Brain microvascular endothelial cell (primary cell): ENCODE results near the gene EXD1.
"Not testable (repeated sequence)": the region's sequence is repeated elsewhere in the genome, so short reads cannot be mapped to it uniquely, and the experiment has no call there.

Experiments
- DNase-seq: peaks from one replicate; pipeline ENCODE4 v3.0.0-alpha.2; 2020
- H3K27ac ChIP-seq: fragments of 250-450 bp; sonication (Bioruptor Pico); 2 replicates; pipeline ENCODE4 v1.5.1; 2020; ENCODE audit warnings: mild to moderate bottlenecking, moderate library complexity
- H3K27me3 ChIP-seq: fragments of 250-450 bp; sonication (Bioruptor Pico); replicated peaks from 2 replicates; pipeline ENCODE4 v1.5.1; 2020; ENCODE audit warnings: mild to moderate bottlenecking
- H3K36me3 ChIP-seq: fragments of 250-450 bp; sonication (Bioruptor Pico); replicated peaks from 2 replicates; pipeline ENCODE4 v1.5.1; 2020; ENCODE audit warnings: mild to moderate bottlenecking
- H3K4me3 ChIP-seq: 2 replicates; pipeline ENCODE4 v1.5.1; 2011; ENCODE audit warnings: low read depth, mild to moderate bottlenecking, control low read depth, low read length, moderate library complexity
- CTCF ChIP-seq: IDR thresholded peaks from 2 replicates; pipeline ENCODE4 v1.5.1; 2011; ENCODE audit warnings: low read depth, mild to moderate bottlenecking, moderate library complexity, low read length, control low read depth, inconsistent platforms; ENCODE audit errors: missing control alignments
- in situ Hi-C: cut with HindIII; loops from 2 replicates; pipeline ENCODE4 v1.10.0; 2017; ENCODE audit warnings: low sequenced_read_pairs, low pct_ligation_motif_present

EXD1 gene

GRCh38 chr15:41235929-41236328, 5.4 kb upstream of the EXD1 start:
- in situ Hi-C loops, result no loop called here
- no peak for TF ChIP-seq CTCF
- Histone ChIP-seq H3K27ac (no peak overlapping the region), H3K36me3 (no peaks in the 10 kb centered on the region), H3K4me3 (no peak overlapping the region), H3K27me3 (no peaks in the 10 kb centered on the region)
- no peak for DNase-seq

GRCh38 chr15:41235228-41235627, 4.7 kb upstream of the EXD1 start:
- H3K36me3 ChIP-seq, DNase-seq, H3K27ac ChIP-seq, H3K27me3 ChIP-seq, H3K4me3 ChIP-seq, in situ Hi-C loops: not testable (repeated sequence)

- H3K4me3 ChIP-seq, result no peak overlapping the region
- no peaks in the 10 kb centered on the region for H3K27me3 ChIP-seq
- TF ChIP-seq CTCF, result no peak
- DNase-seq, result peak; percentile 53
- H3K27ac ChIP-seq, result no peak overlapping the region
- H3K36me3 ChIP-seq, result no peaks in the 10 kb centered on the region
- in situ Hi-C loops, result no loop called here
Measured at GRCh38 chr15:41233367-41233771, 2.8 kb upstream of the EXD1 start.

GRCh38 chr15:41231422-41232226, 1.1 kb upstream of the EXD1 start:
- H3K4me3 ChIP-seq, result peak overlapping the region; percentile 96
- H3K27me3 ChIP-seq, result no peaks in the 10 kb centered on the region
- in situ Hi-C loops, result no loop called here
- peak overlapping the region; percentile 74 for H3K27ac ChIP-seq
- no peak for DNase-seq
- no peaks in the 10 kb centered on the region for H3K36me3 ChIP-seq
- TF ChIP-seq CTCF, result no peak

GRCh38 chr15:41230345-41230649, 260 bp downstream of the EXD1 start:
- TF ChIP-seq CTCF, result no peak
- DNase-seq, result no peak
- H3K36me3 ChIP-seq, result no peaks in the 10 kb centered on the region
- in situ Hi-C loops, result no loop called here
- H3K27ac ChIP-seq, result no peak overlapping the region
- H3K4me3 ChIP-seq, result peak overlapping the region; percentile 96
- no peaks in the 10 kb centered on the region for H3K27me3 ChIP-seq

- in situ Hi-C loops, result no loop called here
Measured at GRCh38 chr15:41219381-41219780, 11.2 kb downstream of the EXD1 start.

More at GRCh38 chr15:41219381-41219780, 11.2 kb downstream of the EXD1 start:
- Histone ChIP-seq H3K27ac (no peak overlapping the region), H3K27me3 (peaks cover 7% of the 10 kb centered on the region), H3K4me3 (no peak overlapping the region), H3K36me3 (no peaks in the 10 kb centered on the region)
- no peak for DNase-seq
- no peak for TF ChIP-seq CTCF
